A549 (cell line): ENCODE measurements around the gene LYST.
A peak's percentile ranks its signal among the peaks of the same experiment; 100 is the strongest.

ENCODE experiments used
- CBX8 ChIP-seq: fragments of 200-600 bp; sonication (generic); IDR thresholded peaks from 2 replicates; pipeline ENCODE4 v1.6.1; 2016
- CHD2 ChIP-seq: fragments of 150-350 bp; IDR thresholded peaks from 2 replicates; pipeline ENCODE4 v1.6.1; 2014; ENCODE audit warnings: low read length; ENCODE audit not compliant: partially characterized antibody
- CTCF ChIP-seq: fragments of >200 bp; sonication (Bioruptor Twin); formaldehyde crosslinking; IDR thresholded peaks from 3 replicates; pipeline ENCODE4 v1.5.1; 2016
- MYC ChIP-seq: IDR thresholded peaks from 2 replicates; pipeline ENCODE4 v1.6.1; 2012; ENCODE audit warnings: mild to moderate bottlenecking, inconsistent platforms, low read length, improper control_type of control experiment, borderline replicate concordance
- PHF8 ChIP-seq: fragments of 200-600 bp; sonication (generic); IDR thresholded peaks from 2 replicates; pipeline ENCODE4 v1.6.1; 2016; ENCODE audit warnings: low read depth, mild to moderate bottlenecking, antibody characterized with exemption, moderate library complexity, borderline replicate concordance
- POLR2A ChIP-seq: IDR thresholded peaks from 2 replicates; pipeline ENCODE4 v1.6.1; 2012; ENCODE audit warnings: mild to moderate bottlenecking, low read length
- RAD21 ChIP-seq, 2 experiments: fragments of >200 bp in 1 of 2; sonication (Bioruptor Twin) in 1 of 2; formaldehyde crosslinking in 1 of 2; IDR thresholded peaks in 1 of 2; conservative IDR thresholded peaks in 1 of 2; 2 replicates in 1 of 2; 3 replicates in 1 of 2; pipeline ENCODE4 v1.6.1; 2012 to 2018; ENCODE audit warnings: inconsistent platforms in 1 of 2
- RFX5 ChIP-seq: fragments of 450-650 bp; IDR thresholded peaks from 2 replicates; pipeline ENCODE4 v1.7.1; 2014; ENCODE audit warnings: antibody characterized with exemption, mild to moderate bottlenecking, moderate library complexity

- TF ChIP-seq PHF8, result peak; percentile 32; the same call in 1 of the 2 replicates
- TF ChIP-seq POLR2A, result no peak
- TF ChIP-seq CTCF, result no peak
- no peak for TF ChIP-seq CHD2
- no peak for TF ChIP-seq CBX8
- no peak for TF ChIP-seq MYC
- no peak for TF ChIP-seq RFX5
- no peak for TF ChIP-seq RAD21 (conservative IDR thresholded peaks at IDR 0.05 in 1 of 2, IDR thresholded peaks at IDR 0.05 in 1 of 2)
Measured at GRCh38 chr1:235649368-235650163, 217.1 kb downstream of the LYST start, which contains the start of gene GNG4.
